GM18909 (cell line): ENCODE measurements around the gene NIPAL4.

Experiments used
- ATAC-seq: cut with Tn5 transposase; IDR thresholded peaks from one replicate; pipeline ENCODE4 v1.9.1; 2021; ENCODE audit warnings: mild to moderate bottlenecking; ENCODE audit not compliant: unreplicated experiment, poor library complexity

Gene NIPAL4

GRCh38 chr5:157460921-157461792 is 1.1 kb downstream of the NIPAL4 start:
- no peak for ATAC-seq

- ATAC-seq, result no peak
Measured at GRCh38 chr5:157463081-157463480, 3.1 kb downstream of the NIPAL4 start.

- no peak for ATAC-seq
Measured at GRCh38 chr5:157463621-157464518, 3.9 kb downstream of the NIPAL4 start.

GRCh38 chr5:157464519-157465171 is 4.6 kb downstream of the NIPAL4 start:
- ATAC-seq, result peak; percentile 84

GRCh38 chr5:157468293-157468965 is 8.4 kb downstream of the NIPAL4 start:
- ATAC-seq, result no peak

- ATAC-seq, result no peak
Measured at GRCh38 chr5:157469073-157469472, 9.1 kb downstream of the NIPAL4 start.

GRCh38 chr5:157469687-157470086 is 9.7 kb downstream of the NIPAL4 start:
- ATAC-seq, result no peak

GRCh38 chr5:157470631-157471030 is 10.6 kb downstream of the NIPAL4 start:
- ATAC-seq, result no peak

- ATAC-seq, result peak; percentile 46
Measured at GRCh38 chr5:157471709-157472108, 11.7 kb downstream of the NIPAL4 start.

GRCh38 chr5:157473383-157474320 is 13.6 kb downstream of the NIPAL4 start:
- ATAC-seq, result no peak

- ATAC-seq, result no peak
Measured at GRCh38 chr5:157475432-157475831, 15.4 kb downstream of the NIPAL4 start.

GRCh38 chr5:157476702-157477408 is 16.8 kb downstream of the NIPAL4 start:
- peak; percentile 71 for ATAC-seq

- no peak for ATAC-seq
Measured at GRCh38 chr5:157477814-157478494, 17.9 kb downstream of the NIPAL4 start.

- ATAC-seq, result no peak
Measured at GRCh38 chr5:157478726-157479125, 18.7 kb downstream of the NIPAL4 start.

GRCh38 chr5:157479166-157479565 is 19.2 kb downstream of the NIPAL4 start:
- ATAC-seq, result no peak

- ATAC-seq, result no peak
Measured at GRCh38 chr5:157479612-157480510, 19.8 kb downstream of the NIPAL4 start.

GRCh38 chr5:157481265-157481664 is 21.3 kb downstream of the NIPAL4 start:
- ATAC-seq, result no peak
